Breast epithelium (tissue), 4 donors: ENCODE data around the gene CTTNBP2NL. TPM values are rescaled to one million over a fixed set of nuclear protein-coding genes. Genes with fewer than 3 reads are reported as not detected.

ENCODE experiments used
- DNase-seq, 2 donors: peaks; one replicate each; pipeline ENCODE4 v3.0.0-alpha.2; 2019; ENCODE audit warnings: low spot score in 2 of 2
- H3K27ac ChIP-seq, 2 donors: fragments of 200-600 bp; sonication (generic) in 1 of 2; one replicate each; pipeline ENCODE4 v1.5.1; 2016 to 2019; ENCODE audit warnings: mild to moderate bottlenecking in 1 of 2
- H3K27me3 ChIP-seq, 2 donors: fragments of 200-600 bp; sonication (generic) in 1 of 2; one replicate each; pipeline versions ENCODE4 v1.5.1 to v1.6.0; 2017 to 2019; ENCODE audit warnings: control low read depth in 1 of 2, mild to moderate bottlenecking in 1 of 2
- H3K36me3 ChIP-seq: fragments of 200-600 bp; one replicate; pipeline ENCODE4 v1.5.1; 2019
- H3K4me1 ChIP-seq, 2 donors: fragments of 200-600 bp; sonication (generic); one replicate each; pipeline ENCODE4 v1.5.1; 2016 to 2019; ENCODE audit warnings: control low read depth in 1 of 2
- H3K4me3 ChIP-seq, 3 donors: fragments of 200-600 bp; sonication (generic); 1 replicate in 2 of 3; 2 replicates in 1 of 3; pipeline ENCODE4 v1.5.1; 2016 to 2019; ENCODE audit warnings: mild to moderate bottlenecking in 3 of 3, moderate library complexity in 2 of 3
- H3K9me3 ChIP-seq, 2 donors: fragments of 200-600 bp; sonication (generic) in 1 of 2; one replicate each; pipeline ENCODE4 v1.5.1; 2016 to 2019; ENCODE audit warnings: control low read depth in 1 of 2
- CTCF ChIP-seq, 3 donors: fragments of 450-650 bp; IDR thresholded peaks; one replicate each; pipeline ENCODE4 v1.5.1; 2016 to 2017; ENCODE audit warnings: antibody characterized with exemption in 3 of 3, mild to moderate bottlenecking in 3 of 3, moderate library complexity in 3 of 3
- POLR2A ChIP-seq: fragments of 450-650 bp; IDR thresholded peaks from one replicate; pipeline ENCODE4 v1.6.1; 2016; ENCODE audit warnings: antibody characterized with exemption, mild to moderate bottlenecking, moderate library complexity
- POLR2AphosphoS5 ChIP-seq, 3 donors: sonication (generic); formaldehyde crosslinking; IDR thresholded peaks; one replicate each; pipeline ENCODE4 v1.6.1; 2017; ENCODE audit warnings: antibody characterized with exemption in 3 of 3
- intact Hi-C: fragments of 100-400 bp; cut with DNase I; formaldehyde crosslinking; loops from one replicate; pipeline ENCODE4 v1.15.1; 2023; ENCODE audit warnings: low total_unique reads
- total RNA-seq, 3 donors: library from RNA; depleted of rRNA; stranded (reverse); fragments of >200 nt; gene quantifications; one replicate each; pipeline ENCODE4 v1.1.0, GENCODE V29; 2016

CTTNBP2NL gene
- total RNA-seq, 3 donors from 2014 or later: 24.1 to 30.4 (median 25.9) TPM

- H3K36me3 ChIP-seq: no peaks in the 10 kb centered on the region
- no peak overlapping the region for H3K4me3 ChIP-seq
- intact Hi-C loops: no loop called here
- no peak for DNase-seq
- H3K27me3 ChIP-seq: no peaks in the 10 kb centered on the region
- H3K9me3 ChIP-seq: no peaks in the 10 kb centered on the region
- no peak overlapping the region for H3K27ac ChIP-seq
- no peak for TF ChIP-seq POLR2AphosphoS5 (IDR thresholded peaks at IDR 0.05)
- no peak for TF ChIP-seq CTCF (IDR thresholded peaks at IDR 0.05)
- TF ChIP-seq POLR2A: no peak
- H3K4me1 ChIP-seq: no peaks in the 10 kb centered on the region
Observed at GRCh38 chr1:112375701-112376100, 20.3 kb upstream of the CTTNBP2NL start.

GRCh38 chr1:112380356-112380755 is 15.7 kb upstream of the CTTNBP2NL start:
- H3K9me3 ChIP-seq: no peaks in the 10 kb centered on the region
- DNase-seq: no peak
- no peak for TF ChIP-seq POLR2AphosphoS5 (IDR thresholded peaks at IDR 0.05)
- no peak for TF ChIP-seq CTCF (IDR thresholded peaks at IDR 0.05)
- no peak for TF ChIP-seq POLR2A
- H3K36me3 ChIP-seq: no peaks in the 10 kb centered on the region
- H3K27ac ChIP-seq: no peak overlapping the region
- intact Hi-C loops: loop anchor here (10.0 kb wide), 1 partner anchor 1766 kb away; no protein-coding TSS in a partner anchor
- H3K4me3 ChIP-seq: no peak overlapping the region
- H3K27me3 ChIP-seq: no peaks in the 10 kb centered on the region
- H3K4me1 ChIP-seq: no peaks in the 10 kb centered on the region

- no peaks in the 10 kb centered on the region for H3K9me3 ChIP-seq
- DNase-seq: no peak
- intact Hi-C loops: loop anchor here (10.0 kb wide), 1 partner anchor 1767 kb away; no protein-coding TSS in a partner anchor
- H3K4me3 ChIP-seq: no peak overlapping the region
- TF ChIP-seq POLR2AphosphoS5 (IDR thresholded peaks at IDR 0.05) (no peak), POLR2A (no peak), CTCF (IDR thresholded peaks at IDR 0.05) (no peak)
- no peaks in the 10 kb centered on the region for H3K27me3 ChIP-seq
- no peaks in the 10 kb centered on the region for H3K36me3 ChIP-seq
- no peak overlapping the region for H3K27ac ChIP-seq
- no peaks in the 10 kb centered on the region for H3K4me1 ChIP-seq
Observed at GRCh38 chr1:112381324-112382076, 14.5 kb upstream of the CTTNBP2NL start.

GRCh38 chr1:112383759-112384370 is 12.1 kb upstream of the CTTNBP2NL start:
- Histone ChIP-seq H3K36me3 (no peaks in the 10 kb centered on the region), H3K27ac (no peak overlapping the region), H3K4me3 (no peak overlapping the region), H3K27me3 (no peaks in the 10 kb centered on the region), H3K9me3 (no peaks in the 10 kb centered on the region), H3K4me1 (no peaks in the 10 kb centered on the region)
- no peak for DNase-seq
- intact Hi-C loops: loop anchor here (10.0 kb wide), 1 partner anchor 1769 kb away; no protein-coding TSS in a partner anchor
- no peak for TF ChIP-seq POLR2AphosphoS5 (IDR thresholded peaks at IDR 0.05)
- no peak for TF ChIP-seq CTCF (IDR thresholded peaks at IDR 0.05)
- no peak for TF ChIP-seq POLR2A
